Activated CD4-positive, alpha-beta T cell treated with anti-CD3 and anti-CD28 coated beads for 1 hour (primary cell): Measurements from ENCODE around the gene GOLGA6D.
"Not testable (repeated sequence)": the region's sequence is repeated elsewhere in the genome, so short reads cannot be mapped to it uniquely, and the experiment has no call there.

Experiments used
- DNase-seq: peaks from one replicate; pipeline ENCODE4 v3.0.0-alpha.2; 2020

Gene GOLGA6D

GRCh38 chr15:75282572-75282971, at the start of gene GOLGA6D:
TSS of gene GOLGA6D (plus strand) at chr15:75282835. CDS start at chr15:75282876, 41 bp downstream.
- not testable (repeated sequence) for DNase-seq

- no peak for DNase-seq
Measured at GRCh38 chr15:75233504-75234190, 49.0 kb upstream of the GOLGA6D start.

GRCh38 chr15:75234191-75234810, 48.3 kb upstream of the GOLGA6D start:
- no peak for DNase-seq

GRCh38 chr15:75235051-75235673, 47.5 kb upstream of the GOLGA6D start:
- DNase-seq, result no peak

GRCh38 chr15:75235760-75236729, 46.6 kb upstream of the GOLGA6D start:
- DNase-seq, result no peak

GRCh38 chr15:75237316-75237982, 45.2 kb upstream of the GOLGA6D start:
- peak; percentile 3 for DNase-seq

- DNase-seq, result peak; percentile 2
Measured at GRCh38 chr15:75238150-75238549, 44.5 kb upstream of the GOLGA6D start.

GRCh38 chr15:75245741-75246140, 36.9 kb upstream of the GOLGA6D start:
- DNase-seq, result not testable (repeated sequence)

- not testable (repeated sequence) for DNase-seq
Measured at GRCh38 chr15:75248991-75249390, 33.6 kb upstream of the GOLGA6D start.

- no peak for DNase-seq
Measured at GRCh38 chr15:75249726-75250125, 32.9 kb upstream of the GOLGA6D start.

- DNase-seq, result not testable (repeated sequence)
Measured at GRCh38 chr15:75251343-75251742, 31.3 kb upstream of the GOLGA6D start.

GRCh38 chr15:75252285-75252684, 30.4 kb upstream of the GOLGA6D start:
- not testable (repeated sequence) for DNase-seq

- not testable (repeated sequence) for DNase-seq
Measured at GRCh38 chr15:75258034-75258433, 24.6 kb upstream of the GOLGA6D start, which contains the start of gene GOLGA6C. TSS of gene GOLGA6C (plus strand) at chr15:75258334. CDS start at chr15:75258599, 265 bp downstream.

GRCh38 chr15:75258620-75259343, 23.9 kb upstream of the GOLGA6D start:
- DNase-seq, result not testable (repeated sequence)

GRCh38 chr15:75259873-75260272, 22.8 kb upstream of the GOLGA6D start:
- not testable (repeated sequence) for DNase-seq

GRCh38 chr15:75273751-75274359, 8.8 kb upstream of the GOLGA6D start:
- DNase-seq, result not testable (repeated sequence)

- DNase-seq, result peak; percentile 39
Measured at GRCh38 chr15:75274509-75275107, 8.0 kb upstream of the GOLGA6D start.

GRCh38 chr15:75275617-75276016, 7.0 kb upstream of the GOLGA6D start:
- not testable (repeated sequence) for DNase-seq

GRCh38 chr15:75278497-75278896, 4.1 kb upstream of the GOLGA6D start:
- DNase-seq, result not testable (repeated sequence)

- not testable (repeated sequence) for DNase-seq
Measured at GRCh38 chr15:75284152-75284551, 1.5 kb downstream of the GOLGA6D start.
